ENCODE measurements around the gene FTO. TPM values are rescaled to one million over a fixed set of nuclear protein-coding genes. Genes with fewer than 3 reads are reported as not detected.
A peak's percentile ranks its signal among the peaks of the same experiment; 100 is the strongest.
"Not testable (repeated sequence)": the region's sequence is repeated elsewhere in the genome, so short reads cannot be mapped to it uniquely, and the experiment has no call there.

FTO gene
- total and polyA plus RNA-seq, 5 donors from 2014 or later = 58.6 to 97.6 (median 93.4) TPM

- Histone ChIP-seq H3K36me3 (ENCODE audit: control insufficient read depth, insufficient read depth, low read length) (no peaks in the 10 kb centered on the region), H3K4me1 (ENCODE audit: control insufficient read depth, insufficient read depth, low read length, poor library complexity, severe bottlenecking) (no peaks in the 10 kb centered on the region), H3K27ac (ENCODE audit: insufficient read depth, low read length, poor library complexity, severe bottlenecking) (no peak overlapping the region), H3K4me3 (ENCODE audit: low read depth, low read length) (no peak overlapping the region), H3K9me3 (ENCODE audit: control insufficient read depth in 2 of 2, low read length in 2 of 2) (no peaks in the 10 kb centered on the region), H3K27me3 (ENCODE audit: control insufficient read depth, insufficient read depth, low read length) (no peaks in the 10 kb centered on the region)
- no peak for DNase-seq
- Mint-ChIP-seq H3K27ac (no peak overlapping the region), H3K4me1 (peaks cover 0 to 2% (median 0%) of the 10 kb centered on the region in 4 donors), H3K36me3 (no peaks in the 10 kb centered on the region), H3K27me3 (peaks cover 15% of the 10 kb centered on the region), H3K4me3 (no peak overlapping the region), H3K9me3 (peaks cover 0 to 2% (median 0%) of the 10 kb centered on the region in 7 donors)
- no peak for ATAC-seq (ENCODE audit: low read depth in 2 of 2)
Observed at GRCh38 chr16:54178478-54178976, 474.6 kb downstream of the FTO start.

DNA sequence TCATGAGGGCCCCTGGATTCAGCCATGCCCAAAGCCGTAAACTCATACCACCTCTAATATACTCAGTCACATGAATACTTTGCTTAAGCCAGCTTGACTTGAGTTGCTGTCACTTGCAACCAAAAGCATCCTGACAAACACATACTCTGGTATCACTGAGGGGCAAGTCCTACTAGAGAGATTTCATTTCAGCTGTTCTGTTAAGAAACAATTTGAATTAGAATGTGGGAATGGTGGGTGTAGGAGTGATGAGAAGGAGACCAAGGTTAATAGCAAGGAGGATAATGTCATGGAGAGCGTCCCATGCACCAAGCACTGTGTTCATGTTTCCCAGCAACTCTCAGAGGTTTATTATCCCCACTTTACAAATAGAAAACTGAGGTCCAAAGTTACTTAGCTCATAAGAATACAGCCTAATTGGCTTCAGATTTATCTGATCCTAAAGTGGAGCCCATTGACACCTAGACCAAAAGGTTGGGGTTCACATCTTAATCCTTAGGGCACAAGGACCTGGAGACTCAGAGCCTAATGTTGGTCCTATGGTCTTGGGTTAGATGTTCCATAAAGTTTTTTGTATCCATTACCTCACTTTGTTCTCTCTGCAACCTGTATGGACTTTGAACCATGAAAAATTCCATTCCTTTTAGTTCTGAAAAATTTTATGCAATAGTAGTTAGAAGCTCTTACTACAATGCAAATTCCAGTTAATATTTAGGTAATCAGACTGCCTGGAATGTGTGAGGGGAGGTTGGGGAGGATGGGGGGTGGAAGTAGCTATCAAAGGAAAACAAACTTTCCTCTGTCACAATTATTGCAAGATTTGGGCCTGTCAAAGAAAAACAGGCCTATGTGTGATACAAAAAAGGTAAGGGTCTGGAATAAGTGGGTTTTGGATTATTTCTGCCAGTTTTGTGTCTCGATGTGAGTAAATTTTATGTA lies 476.7 kb downstream of the FTO start:
- Histone ChIP-seq H3K27ac (ENCODE audit: insufficient read depth, low read length, poor library complexity, severe bottlenecking) (no peak overlapping the region), H3K9me3 (ENCODE audit: control insufficient read depth in 2 of 2, low read length in 2 of 2) (no peaks in the 10 kb centered on the region), H3K4me1 (ENCODE audit: control insufficient read depth, insufficient read depth, low read length, poor library complexity, severe bottlenecking) (no peaks in the 10 kb centered on the region), H3K36me3 (ENCODE audit: control insufficient read depth, insufficient read depth, low read length) (no peaks in the 10 kb centered on the region), H3K4me3 (ENCODE audit: low read depth, low read length) (no peak overlapping the region), H3K27me3 (ENCODE audit: control insufficient read depth, insufficient read depth, low read length) (no peaks in the 10 kb centered on the region)
- Mint-ChIP-seq H3K27me3 (peaks cover 25% of the 10 kb centered on the region), H3K4me3 (no peak overlapping the region), H3K4me1 (peaks cover 0 to 2% (median 0%) of the 10 kb centered on the region in 4 donors), H3K36me3 (no peaks in the 10 kb centered on the region), H3K27ac (no peak overlapping the region), H3K9me3 (peaks cover 0 to 4% (median 0%) of the 10 kb centered on the region in 7 donors)
- ATAC-seq (ENCODE audit: low read depth in 2 of 2) (no peak), DNase-seq (no peak)

- not testable (repeated sequence) for H3K9me3 ChIP-seq (ENCODE audit: control insufficient read depth in 2 of 2, low read length in 2 of 2); H3K4me1 Mint-ChIP-seq; H3K4me3 ChIP-seq (ENCODE audit: low read depth, low read length); H3K27me3 ChIP-seq (ENCODE audit: control insufficient read depth, insufficient read depth, low read length); H3K36me3 ChIP-seq (ENCODE audit: control insufficient read depth, insufficient read depth, low read length); H3K9me3 Mint-ChIP-seq; ATAC-seq (ENCODE audit: low read depth in 2 of 2); DNase-seq; H3K4me1 ChIP-seq (ENCODE audit: control insufficient read depth, insufficient read depth, low read length, poor library complexity, severe bottlenecking); H3K36me3 Mint-ChIP-seq; H3K27ac Mint-ChIP-seq; H3K4me3 Mint-ChIP-seq; H3K27ac ChIP-seq (ENCODE audit: insufficient read depth, low read length, poor library complexity, severe bottlenecking)
- peaks cover 30% of the 10 kb centered on the region for H3K27me3 Mint-ChIP-seq
Observed at GRCh38 chr16:54181683-54182329, 477.9 kb downstream of the FTO start.

DNA sequence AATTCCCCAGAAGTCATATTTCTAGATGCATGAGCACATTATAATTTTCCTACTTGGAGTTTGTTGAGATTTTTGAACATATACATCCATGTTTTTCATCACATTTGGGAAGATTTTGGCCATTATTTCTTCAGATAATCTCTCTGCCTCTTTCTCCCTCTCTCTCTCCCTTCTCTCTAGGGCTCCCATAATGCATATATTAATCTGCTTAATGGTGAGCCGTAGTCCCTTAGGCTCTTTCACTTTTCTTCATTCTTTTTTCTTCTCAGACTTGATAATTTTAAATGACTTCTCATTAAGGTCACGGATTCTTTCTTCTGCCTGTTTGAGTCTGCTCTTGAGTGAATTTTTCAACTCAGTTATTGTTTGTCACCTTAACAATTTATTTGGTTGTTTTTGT lies 481.1 kb downstream of the FTO start:
- no peak overlapping the region for H3K4me3 Mint-ChIP-seq
- peaks cover 0 to 4% (median under 1%) of the 10 kb centered on the region in 7 donors for H3K9me3 Mint-ChIP-seq
- H3K4me1 Mint-ChIP-seq = peaks cover 0 to 2% (median 0%) of the 10 kb centered on the region in 4 donors
- H3K36me3 Mint-ChIP-seq = no peaks in the 10 kb centered on the region
- H3K27me3 Mint-ChIP-seq = peaks cover 29% of the 10 kb centered on the region
- Histone ChIP-seq H3K36me3 (ENCODE audit: control insufficient read depth, insufficient read depth, low read length) (no peaks in the 10 kb centered on the region), H3K4me3 (ENCODE audit: low read depth, low read length) (no peak overlapping the region), H3K27me3 (ENCODE audit: control insufficient read depth, insufficient read depth, low read length) (no peaks in the 10 kb centered on the region), H3K27ac (ENCODE audit: insufficient read depth, low read length, poor library complexity, severe bottlenecking) (no peak overlapping the region), H3K4me1 (ENCODE audit: control insufficient read depth, insufficient read depth, low read length, poor library complexity, severe bottlenecking) (no peaks in the 10 kb centered on the region), H3K9me3 (ENCODE audit: control insufficient read depth in 2 of 2, low read length in 2 of 2) (no peaks in the 10 kb centered on the region)
- ATAC-seq (ENCODE audit: low read depth in 2 of 2) = no peak
- no peak for DNase-seq
- peak overlapping the region in 1 of 3 donors; percentile 44 for H3K27ac Mint-ChIP-seq

- Histone ChIP-seq H3K4me3 (ENCODE audit: low read depth, low read length) (no peak overlapping the region), H3K36me3 (ENCODE audit: control insufficient read depth, insufficient read depth, low read length) (no peaks in the 10 kb centered on the region), H3K27ac (ENCODE audit: insufficient read depth, low read length, poor library complexity, severe bottlenecking) (no peak overlapping the region), H3K9me3 (ENCODE audit: control insufficient read depth in 2 of 2, low read length in 2 of 2) (peaks cover 3 to 7% of the 10 kb centered on the region in 2 experiments), H3K27me3 (ENCODE audit: control insufficient read depth, insufficient read depth, low read length) (no peaks in the 10 kb centered on the region), H3K4me1 (ENCODE audit: control insufficient read depth, insufficient read depth, low read length, poor library complexity, severe bottlenecking) (no peaks in the 10 kb centered on the region)
- no peaks in the 10 kb centered on the region for H3K36me3 Mint-ChIP-seq
- H3K4me3 Mint-ChIP-seq = no peak overlapping the region
- DNase-seq = no peak
- H3K9me3 Mint-ChIP-seq = peaks cover 0 to 16% (median 4%) of the 10 kb centered on the region in 7 donors
- H3K4me1 Mint-ChIP-seq = peaks cover 0 to 2% (median 0%) of the 10 kb centered on the region in 4 donors
- H3K27ac Mint-ChIP-seq = no peak overlapping the region
- ATAC-seq (ENCODE audit: low read depth in 2 of 2) = no peak
- H3K27me3 Mint-ChIP-seq = peaks cover 7% of the 10 kb centered on the region
Observed at GRCh38 chr16:54191163-54191562, 487.2 kb downstream of the FTO start.

GRCh38 chr16:54191592-54191991 lies 487.6 kb downstream of the FTO start:
- Mint-ChIP-seq H3K4me3 (no peak overlapping the region), H3K9me3 (peaks cover 0 to 17% (median 4%) of the 10 kb centered on the region in 7 donors), H3K4me1 (peaks cover 0 to 2% (median 0%) of the 10 kb centered on the region in 4 donors), H3K36me3 (no peaks in the 10 kb centered on the region), H3K27ac (no peak overlapping the region), H3K27me3 (peaks cover 5% of the 10 kb centered on the region)
- no peaks in the 10 kb centered on the region for H3K27me3 ChIP-seq (ENCODE audit: control insufficient read depth, insufficient read depth, low read length)
- peaks cover 3 to 7% of the 10 kb centered on the region in 2 experiments for H3K9me3 ChIP-seq (ENCODE audit: control insufficient read depth in 2 of 2, low read length in 2 of 2)
- H3K27ac ChIP-seq (ENCODE audit: insufficient read depth, low read length, poor library complexity, severe bottlenecking) = no peak overlapping the region
- no peaks in the 10 kb centered on the region for H3K4me1 ChIP-seq (ENCODE audit: control insufficient read depth, insufficient read depth, low read length, poor library complexity, severe bottlenecking)
- H3K36me3 ChIP-seq (ENCODE audit: control insufficient read depth, insufficient read depth, low read length) = no peaks in the 10 kb centered on the region
- no peak for ATAC-seq (ENCODE audit: low read depth in 2 of 2)
- no peak overlapping the region for H3K4me3 ChIP-seq (ENCODE audit: low read depth, low read length)
- no peak for DNase-seq

DNA sequence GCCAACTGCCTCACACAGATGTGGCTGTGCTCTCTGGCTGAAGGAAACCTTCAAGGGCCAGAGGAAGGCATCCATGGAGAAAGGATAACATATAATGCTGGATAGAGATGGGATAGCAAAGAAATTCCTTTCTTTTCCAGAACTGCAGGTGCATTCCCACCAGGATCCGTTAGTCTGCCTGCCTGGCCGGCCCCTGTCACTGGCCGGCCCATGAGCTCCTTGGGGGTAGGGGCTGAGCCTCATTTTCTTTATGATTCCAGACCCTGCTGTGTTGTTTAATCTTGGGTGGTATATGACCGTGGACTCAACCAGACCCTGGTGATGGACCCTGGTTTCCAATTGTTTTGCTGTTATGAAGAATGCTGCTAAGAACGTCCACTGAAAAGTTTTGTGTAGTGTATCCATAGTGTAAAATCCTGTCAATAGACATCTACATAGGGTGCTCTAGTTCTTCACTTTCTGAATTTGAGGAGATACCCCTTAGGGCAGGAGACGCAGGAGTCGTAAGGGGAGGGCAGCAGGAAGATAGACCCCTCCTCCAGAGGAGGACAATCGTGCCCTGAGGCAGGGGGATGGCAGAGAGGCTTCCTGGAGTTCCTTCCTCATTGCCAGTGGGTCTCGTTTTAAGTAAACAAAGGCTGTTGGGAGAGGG lies 489.2 kb downstream of the FTO start:
- H3K27me3 ChIP-seq (ENCODE audit: control insufficient read depth, insufficient read depth, low read length) = no peaks in the 10 kb centered on the region
- DNase-seq (no peak), ATAC-seq (ENCODE audit: low read depth in 2 of 2) (no peak)
- H3K36me3 ChIP-seq (ENCODE audit: control insufficient read depth, insufficient read depth, low read length) = no peaks in the 10 kb centered on the region
- H3K27ac ChIP-seq (ENCODE audit: insufficient read depth, low read length, poor library complexity, severe bottlenecking) = no peak overlapping the region
- H3K4me3 ChIP-seq (ENCODE audit: low read depth, low read length) = no peak overlapping the region
- peaks cover 3 to 7% of the 10 kb centered on the region in 2 experiments for H3K9me3 ChIP-seq (ENCODE audit: control insufficient read depth in 2 of 2, low read length in 2 of 2)
- Mint-ChIP-seq H3K27me3 (peaks cover 5% of the 10 kb centered on the region), H3K27ac (no peak overlapping the region), H3K9me3 (peaks cover 0 to 17% (median 4%) of the 10 kb centered on the region in 7 donors), H3K4me3 (no peak overlapping the region), H3K36me3 (no peaks in the 10 kb centered on the region), H3K4me1 (peaks cover 0 to 2% (median 0%) of the 10 kb centered on the region in 4 donors)
- no peaks in the 10 kb centered on the region for H3K4me1 ChIP-seq (ENCODE audit: control insufficient read depth, insufficient read depth, low read length, poor library complexity, severe bottlenecking)

Measured in CD4-positive, CD25-positive, alpha-beta regulatory T cell (primary cell).